DND-41 (cell line): ENCODE measurements around the gene RRM1.

Experiments
- CTCF ChIP-seq: IDR thresholded peaks from 2 replicates; pipeline ENCODE4 v1.5.1; 2012; ENCODE audit warnings: borderline replicate concordance, low read length, moderate library complexity, mild to moderate bottlenecking; ENCODE audit not compliant: poor library complexity, severe bottlenecking; ENCODE audit errors: extremely low read depth
- EZH2 ChIP-seq: IDR thresholded peaks from 3 replicates; pipeline ENCODE4 v1.6.1; 2012; ENCODE audit warnings: borderline replicate concordance, low read depth, mild to moderate bottlenecking, moderate library complexity, low read length, inconsistent platforms; ENCODE audit not compliant: severe bottlenecking

DNA sequence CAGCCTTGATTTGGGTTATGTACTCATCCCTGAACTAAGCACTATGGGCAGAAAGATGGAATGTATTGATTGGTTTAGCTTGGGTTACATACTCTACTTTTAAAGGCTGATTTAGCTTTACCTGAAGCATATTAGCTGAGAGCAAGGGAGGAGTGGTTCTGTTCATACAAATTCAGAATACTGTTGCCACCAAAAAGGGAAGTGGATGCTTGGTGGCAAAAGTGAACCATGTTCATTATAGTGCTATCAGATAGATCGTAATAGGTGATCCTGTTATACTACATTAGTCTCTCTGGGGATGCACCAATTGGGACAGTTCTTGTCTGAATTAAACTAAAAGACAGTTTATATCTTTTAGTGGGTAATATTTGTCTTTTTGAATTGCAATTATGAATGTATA, 44.5 kb upstream of the RRM1 start:
- TF ChIP-seq CTCF (no peak), EZH2 (no peak)
